HG02678 (cell line): ENCODE data around the gene TSFM.
A peak's percentile ranks its signal among the peaks of the same experiment; 100 is the strongest.

Experiments
- ATAC-seq: cut with Tn5 transposase; IDR thresholded peaks from one replicate; pipeline ENCODE4 v1.9.1; 2021; ENCODE audit warnings: mild to moderate bottlenecking, moderate library complexity; ENCODE audit not compliant: unreplicated experiment

The TSFM gene

DNA sequence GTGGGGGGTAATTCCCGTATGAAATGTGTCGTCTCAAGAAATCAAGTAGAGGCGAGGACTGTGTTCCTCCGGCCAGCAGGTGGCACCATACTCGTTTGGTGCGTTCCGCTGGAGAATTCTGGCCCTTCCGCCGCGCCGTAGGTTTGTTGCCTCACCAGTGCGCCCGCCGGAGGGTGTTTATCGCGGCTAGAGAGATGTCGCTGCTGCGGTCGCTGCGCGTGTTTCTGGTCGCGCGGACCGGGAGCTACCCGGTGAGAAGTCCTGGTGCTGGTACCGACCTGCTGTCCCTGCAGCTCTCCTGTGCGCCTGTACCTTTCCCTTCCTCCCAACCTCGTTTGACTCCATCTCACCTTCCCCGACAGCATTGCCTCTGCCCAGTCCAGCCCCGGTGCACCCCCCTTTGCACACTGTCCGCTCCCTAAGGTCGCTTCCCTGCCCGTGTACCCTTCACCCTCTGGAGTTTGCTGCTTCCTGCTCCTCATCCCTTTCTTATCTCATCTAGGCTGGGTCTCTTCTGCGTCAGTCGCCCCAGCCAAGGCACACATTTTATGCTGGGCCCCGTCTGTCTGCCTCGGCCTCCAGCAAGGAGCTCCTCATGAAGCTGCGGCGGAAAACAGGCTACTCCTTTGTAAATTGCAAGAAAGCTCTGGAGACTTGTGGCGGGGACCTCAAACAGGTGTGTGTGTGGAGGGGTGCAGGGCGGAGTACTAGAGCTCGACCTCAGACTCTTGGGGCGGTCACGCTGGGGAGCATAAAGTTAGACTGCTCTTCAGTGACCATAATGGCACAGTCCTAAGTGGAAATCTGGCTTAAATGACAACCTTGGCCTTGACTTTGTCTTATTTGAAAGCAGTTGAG is at the start of gene TSFM:
TSS of gene TSFM (plus strand) at position 180 of the 858 bp plus-strand sequence. CDS start at position 195, 15 bp downstream.
- peak; percentile 87 for ATAC-seq

DNA sequence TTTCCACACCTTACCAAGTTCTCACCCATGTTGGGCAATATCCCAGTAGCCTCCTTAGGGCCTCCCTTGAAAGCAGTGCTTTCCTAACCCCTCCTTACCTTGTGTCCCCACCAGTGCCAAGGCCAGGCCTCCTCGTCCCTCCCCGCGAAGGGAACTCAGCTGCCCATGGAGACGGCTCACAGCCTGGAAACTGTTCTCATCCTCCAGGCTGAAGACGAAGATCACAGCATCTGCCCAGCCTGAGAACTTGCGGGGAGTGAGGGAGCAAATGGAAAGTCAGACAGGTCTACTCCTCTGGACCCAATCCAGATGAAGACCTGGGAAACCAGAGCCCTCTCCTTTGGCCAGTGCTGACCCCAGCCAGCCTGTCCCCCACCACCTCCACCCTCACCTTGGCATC is 48.7 kb upstream of the TSFM start:
- ATAC-seq = no peak

DNA sequence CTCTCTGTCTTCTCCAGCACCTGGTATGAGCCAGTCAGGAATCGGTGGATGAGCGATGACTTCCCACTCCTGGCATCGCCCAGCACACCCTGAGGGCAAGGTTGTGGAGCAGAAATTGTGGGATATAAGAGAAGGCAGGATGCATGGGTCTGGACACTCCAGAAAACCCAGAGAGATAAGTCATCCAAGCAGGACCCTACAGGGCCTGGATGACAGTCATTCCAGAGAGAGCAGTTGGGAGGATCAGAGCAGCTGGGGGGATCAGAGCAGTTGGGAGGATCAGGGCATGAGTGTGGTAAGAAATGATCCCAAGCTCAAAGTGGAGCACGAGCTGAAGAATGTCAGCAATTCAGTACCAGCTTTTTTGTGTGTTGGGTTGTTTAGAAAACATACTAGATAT is 48.0 kb upstream of the TSFM start:
- ATAC-seq = no peak

DNA sequence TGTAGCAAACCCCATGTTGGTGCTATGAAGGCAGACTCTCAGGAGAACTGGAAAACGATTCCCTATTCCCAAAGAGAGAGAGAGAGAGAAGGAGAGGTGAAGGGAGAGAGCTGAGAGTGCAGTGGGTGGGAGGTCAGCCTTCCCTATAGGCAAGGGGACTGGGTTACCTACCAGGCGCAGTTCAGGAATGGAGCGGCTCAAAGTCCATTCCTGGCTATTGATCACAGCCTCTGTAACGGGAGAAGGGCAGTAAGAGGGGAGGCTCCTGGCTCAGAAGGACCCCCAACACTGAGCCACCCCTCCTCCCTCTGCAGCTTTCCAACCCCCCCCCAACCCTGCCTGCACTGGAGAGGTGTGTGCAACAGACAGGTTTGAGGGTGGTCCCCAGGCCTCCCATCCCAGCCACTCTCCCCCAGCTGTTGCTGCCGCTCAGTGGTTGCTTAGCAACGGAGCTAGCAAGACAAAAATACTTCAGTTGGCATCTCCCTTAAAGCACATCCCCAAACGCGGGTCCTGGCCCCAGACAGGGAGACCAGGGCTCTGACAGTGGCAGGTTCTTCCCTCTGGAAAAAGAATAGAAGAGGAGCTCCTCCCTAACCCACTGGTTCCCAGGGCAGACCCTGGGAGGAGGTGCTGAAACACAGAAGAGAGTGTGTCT is 47.3 kb upstream of the TSFM start:
- ATAC-seq = no peak

DNA sequence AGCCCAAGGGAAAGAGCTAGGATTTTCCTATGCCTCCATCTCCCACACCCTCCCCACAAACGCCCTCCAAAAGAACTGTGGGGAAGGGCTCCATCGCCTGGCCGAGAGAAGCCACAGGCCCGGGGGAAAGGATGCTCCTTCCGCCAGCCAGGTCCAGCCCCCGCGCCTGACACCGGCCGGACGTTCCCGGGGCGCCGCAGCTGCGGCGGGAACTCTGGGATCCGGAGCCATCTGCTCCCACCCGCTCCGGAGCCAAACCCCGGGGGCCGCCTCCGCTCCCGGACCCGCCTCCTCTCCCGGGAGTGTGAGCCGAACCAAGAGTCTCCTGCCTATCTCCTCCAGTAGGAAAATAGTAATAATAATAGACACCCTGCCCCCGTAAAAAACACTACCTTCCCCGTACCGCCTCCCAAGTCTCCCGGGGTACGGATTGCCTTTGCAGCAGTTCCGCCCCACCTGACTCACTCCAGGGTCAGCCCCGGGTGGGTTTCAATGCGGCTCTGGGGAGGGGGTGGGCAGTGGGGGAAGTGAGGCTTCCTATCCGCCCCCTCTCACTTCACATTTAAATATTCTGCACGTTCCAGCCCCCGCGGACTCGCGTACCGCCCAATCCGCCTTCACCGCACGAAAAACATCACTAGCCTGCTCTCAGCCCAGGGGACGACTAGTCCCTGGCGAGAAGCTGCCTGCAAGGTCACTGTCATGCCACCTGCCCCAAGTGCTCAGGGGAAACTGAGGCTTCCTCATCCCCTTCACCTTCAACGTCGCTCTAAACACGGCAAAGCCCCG is 46.4 kb upstream of the TSFM start:
- ATAC-seq = no peak

DNA sequence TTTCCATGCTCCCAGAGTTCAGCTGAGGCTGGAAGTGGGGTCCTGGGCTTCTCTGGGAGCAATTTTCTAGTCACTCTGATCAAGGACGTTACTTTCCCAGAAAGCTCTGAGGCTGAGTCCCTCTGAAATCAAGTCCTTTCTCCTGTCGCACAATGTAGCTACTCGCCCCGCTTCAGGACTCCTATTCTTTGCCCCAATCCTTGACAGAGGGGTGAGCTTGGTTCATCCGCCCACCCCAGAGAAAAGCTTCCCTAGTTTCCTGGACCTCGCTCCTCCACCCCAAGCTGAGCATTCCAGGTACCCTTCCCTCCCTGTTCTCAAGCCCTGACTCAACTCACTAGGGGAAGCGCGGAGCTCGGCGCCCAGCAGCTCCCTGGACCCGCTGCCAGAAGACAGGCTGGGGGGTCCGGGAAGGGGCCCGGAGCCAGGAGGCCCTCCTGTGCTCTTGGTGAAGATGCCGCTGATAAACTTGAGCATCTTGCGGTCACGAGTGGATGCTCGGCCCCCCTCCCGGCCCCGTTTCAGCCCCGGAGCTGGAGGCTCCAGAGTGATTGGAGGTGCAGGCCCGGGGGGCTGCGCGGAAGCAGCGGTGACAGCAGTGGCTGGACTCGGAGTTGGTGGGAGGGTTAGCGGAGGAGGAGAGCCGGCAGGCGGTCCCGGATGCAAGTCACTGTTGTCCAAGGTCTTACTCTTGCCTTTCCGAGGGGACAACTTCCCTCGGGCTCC is 45.7 kb upstream of the TSFM start:
- no peak for ATAC-seq

DNA sequence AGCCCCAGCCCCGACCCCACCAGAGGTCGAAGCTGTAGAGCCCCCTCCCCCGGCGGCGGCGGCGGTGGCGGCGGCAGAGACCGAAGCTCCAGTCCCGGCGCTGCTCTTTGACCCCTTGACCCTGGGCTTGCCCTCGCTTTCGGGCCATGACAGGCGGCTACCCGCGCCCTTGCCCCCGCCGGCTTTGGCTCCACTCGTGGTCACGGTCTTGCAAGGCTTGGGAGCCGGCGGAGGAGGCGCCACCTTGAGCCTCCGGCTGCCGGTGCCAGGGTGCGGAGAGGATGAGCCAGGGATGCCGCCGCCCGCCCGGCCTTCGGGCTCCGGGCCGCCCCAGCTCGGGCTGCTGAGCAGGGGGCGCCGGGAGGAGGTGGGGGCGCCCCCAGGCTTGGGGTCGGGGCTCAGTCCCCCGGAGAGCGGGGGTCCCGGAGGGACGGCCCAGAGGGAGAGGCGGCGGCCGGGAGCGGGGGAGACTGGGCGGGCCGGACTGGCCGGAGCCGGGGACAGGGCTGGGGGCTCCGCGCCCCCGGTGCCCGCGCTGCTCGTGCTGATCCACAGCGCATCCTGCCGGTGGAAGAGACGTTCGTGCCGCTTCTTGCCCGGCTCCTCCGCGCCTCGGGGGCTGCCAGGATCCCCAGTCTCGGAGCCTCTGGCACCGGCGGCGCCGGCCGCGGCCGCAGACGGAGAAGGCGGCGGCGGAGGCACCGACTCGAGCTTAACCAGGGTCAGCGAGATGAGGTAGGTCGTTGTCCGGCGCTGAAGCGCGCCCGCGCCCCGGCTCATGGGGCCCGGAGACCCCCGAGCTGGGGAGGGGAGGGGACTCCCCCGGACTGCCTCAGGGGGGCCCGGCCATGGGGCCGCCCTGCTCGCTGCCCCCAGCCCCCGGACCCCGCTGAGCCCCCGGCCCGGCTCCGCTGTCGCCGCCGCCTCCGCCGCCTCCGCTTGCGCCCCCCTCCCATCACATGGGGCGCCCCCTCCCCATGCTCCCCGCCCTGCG is 44.8 kb upstream of the TSFM start:
- no peak for ATAC-seq

DNA sequence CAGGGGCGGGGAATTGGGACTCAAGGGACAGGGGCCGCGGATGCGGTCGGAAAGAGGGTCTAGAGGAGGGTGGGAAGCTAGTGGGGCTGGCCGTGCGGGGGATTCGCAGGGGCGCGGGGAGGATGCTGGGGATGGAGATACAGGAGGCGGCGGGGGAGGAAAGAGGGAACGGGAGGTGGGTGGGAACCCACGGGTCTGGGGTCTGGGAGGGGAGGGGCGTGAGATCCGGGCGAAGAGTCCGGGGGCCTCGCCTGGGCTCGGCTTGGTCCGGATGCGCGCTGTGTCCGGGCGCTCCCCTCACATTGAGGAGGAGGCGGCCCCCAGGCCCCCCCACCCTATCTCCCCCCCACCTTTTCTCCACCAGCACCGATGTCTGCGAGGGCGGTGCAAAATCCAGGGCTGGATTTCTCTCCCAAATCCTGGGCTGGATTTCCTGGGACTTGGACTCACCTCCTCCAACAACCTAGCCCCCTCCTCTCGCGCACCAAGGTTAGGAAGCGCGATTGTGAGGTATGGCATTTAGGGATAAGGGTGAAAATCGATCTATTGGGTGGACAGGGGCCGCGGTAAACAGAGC is 43.8 kb upstream of the TSFM start, which contains the start of gene AGAP2:
TSS of gene AGAP2 (minus strand) at position 82 of the 577 bp plus-strand sequence. CDS start 496 bp downstream, outside the sequence.
- ATAC-seq = no peak

DNA sequence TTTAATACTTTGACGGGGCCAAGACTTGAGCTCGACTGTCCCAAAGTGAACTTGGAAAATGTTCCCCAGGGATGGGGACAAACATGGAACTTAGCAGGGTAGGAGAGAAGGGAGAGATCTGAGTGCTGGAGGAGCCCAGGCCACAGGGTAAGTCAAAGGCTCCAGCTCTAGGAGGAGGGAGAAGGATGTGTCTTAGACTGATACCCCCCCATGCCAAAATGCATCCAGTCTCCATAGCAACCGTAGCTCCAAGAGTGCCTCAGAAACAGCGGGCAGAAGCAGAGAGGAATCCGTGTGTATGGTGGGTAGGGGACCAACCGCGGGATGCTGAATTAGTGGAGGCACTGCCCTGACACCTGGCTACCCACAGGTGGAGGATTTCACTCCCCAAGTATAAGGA is 43.2 kb upstream of the TSFM start:
- no peak for ATAC-seq

DNA sequence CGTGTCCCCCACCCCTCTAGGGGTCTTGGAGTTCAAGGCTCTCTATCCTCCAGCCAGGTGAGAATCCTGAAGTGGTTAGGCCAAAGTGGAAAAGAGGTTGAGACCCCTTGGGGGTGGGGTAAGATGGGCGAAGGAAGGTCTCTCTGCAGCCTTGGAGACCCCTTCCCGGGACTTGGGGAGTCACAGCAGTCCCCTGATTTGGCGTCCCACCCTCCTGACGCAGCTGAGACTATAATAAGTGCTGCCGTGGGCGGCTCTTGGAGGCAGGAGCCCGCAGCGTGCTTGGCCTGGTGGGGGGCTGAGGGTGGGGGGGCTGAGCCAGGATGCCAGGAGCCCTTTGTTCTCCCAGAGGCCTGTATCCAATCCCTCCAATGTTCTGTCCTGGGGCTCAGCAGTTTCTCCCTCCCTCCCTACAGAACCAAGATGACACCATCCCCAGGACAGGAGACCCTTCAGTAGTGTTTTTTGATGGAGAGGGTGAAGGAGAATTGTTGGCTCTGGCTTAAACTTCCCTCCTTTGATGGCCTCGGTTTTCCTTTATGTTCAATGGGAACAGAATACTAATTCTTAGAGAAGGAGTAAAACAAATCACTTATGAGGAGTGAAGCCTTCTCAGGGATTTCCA is 42.6 kb upstream of the TSFM start:
- no peak for ATAC-seq

DNA sequence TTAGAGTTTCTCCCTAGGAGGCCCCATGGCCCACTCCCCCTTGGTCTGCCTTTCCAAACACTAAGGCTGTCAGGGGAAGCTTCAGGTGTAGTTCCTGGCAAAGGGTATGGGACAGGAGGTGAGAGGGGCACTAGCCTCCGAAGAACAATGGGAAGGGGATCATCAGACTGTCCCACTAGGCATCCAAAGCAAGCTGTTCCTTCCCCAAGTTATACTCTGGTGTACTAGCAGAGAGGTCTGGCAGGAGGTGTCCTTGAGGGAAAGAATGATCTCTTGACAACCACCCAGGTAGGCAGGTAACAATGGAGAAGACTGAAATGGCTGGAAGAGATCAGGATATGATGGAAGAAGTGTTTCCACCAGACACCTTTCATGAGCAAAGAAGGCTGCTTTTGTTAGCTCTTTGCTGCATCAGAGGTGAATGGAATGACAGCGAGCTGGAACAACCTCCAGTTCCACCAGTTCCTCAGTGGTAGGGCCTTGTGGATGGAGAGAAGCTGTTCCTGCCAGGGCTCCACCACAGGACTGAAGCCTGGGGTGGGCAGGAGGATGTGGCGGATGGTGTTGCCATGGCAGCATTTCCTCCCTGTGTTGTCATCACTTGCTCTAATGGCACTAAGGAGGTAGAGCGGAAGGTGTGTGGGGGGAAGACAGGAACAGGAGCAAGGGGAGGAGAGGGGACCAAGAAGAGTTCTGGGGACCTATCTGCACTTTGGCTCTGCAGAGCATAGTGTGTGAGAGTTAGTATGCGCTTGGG is 41.8 kb upstream of the TSFM start:
- ATAC-seq = peak; percentile 43

DNA sequence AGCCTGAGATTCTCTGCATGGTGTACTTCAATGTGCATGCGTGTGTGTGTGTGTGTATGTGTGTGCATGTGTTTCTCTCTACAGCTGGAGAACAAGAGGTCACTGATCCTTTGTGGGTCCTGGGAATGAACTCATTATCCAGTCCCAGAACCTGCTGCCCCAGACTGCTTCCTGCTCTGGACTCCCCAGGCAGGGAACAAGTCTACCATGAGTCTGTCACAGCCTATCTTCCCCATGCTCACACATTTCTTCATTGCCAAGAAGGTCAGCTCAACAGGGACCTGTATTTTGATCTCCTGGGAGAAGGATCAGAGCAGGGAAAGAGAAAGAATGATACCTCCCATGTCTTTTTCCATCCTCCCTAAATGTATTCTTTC is 41.2 kb upstream of the TSFM start:
- no peak for ATAC-seq

DNA sequence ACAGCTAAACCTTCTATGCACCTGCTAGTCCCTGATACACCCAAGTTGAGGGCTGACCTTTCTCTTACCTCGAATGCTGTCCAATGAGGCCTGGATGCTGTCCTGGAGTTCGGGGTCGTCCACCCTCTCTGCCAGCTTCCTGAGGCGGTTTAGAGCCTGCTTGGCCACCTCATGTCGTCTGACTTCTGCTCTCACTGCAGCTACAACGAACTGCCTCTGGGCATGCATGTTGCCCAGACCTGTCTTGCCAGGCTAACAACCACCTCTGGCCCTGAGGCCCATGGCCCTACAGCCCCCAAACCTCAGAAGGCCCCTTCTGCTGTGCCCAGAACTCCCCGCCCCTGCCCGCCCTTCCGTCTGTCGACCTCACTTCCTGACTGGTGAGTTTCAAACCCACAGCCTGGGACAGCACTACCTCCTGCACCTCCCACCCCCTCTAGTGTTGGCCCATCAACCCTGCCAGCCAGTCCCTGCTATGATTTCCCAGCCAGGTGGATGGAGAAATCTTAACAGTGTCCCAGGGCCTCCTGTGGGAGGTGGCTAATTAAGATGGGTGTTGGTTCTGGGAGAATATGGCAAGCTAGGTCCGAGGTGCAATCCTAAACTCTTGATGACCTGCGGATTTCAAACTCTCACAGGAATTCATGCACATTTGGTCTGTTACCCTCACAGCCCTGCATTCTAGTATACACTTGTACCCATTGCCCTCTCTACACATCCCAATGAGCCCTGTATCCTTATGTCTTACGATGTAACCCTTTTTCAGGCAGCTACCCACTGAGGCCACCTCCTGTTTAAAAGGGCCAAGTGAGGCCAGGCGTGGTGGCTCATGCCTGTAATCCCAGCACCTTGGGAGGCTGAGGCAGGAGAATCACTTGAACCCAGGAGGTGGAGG is 40.5 kb upstream of the TSFM start:
- peak; percentile 55 for ATAC-seq

DNA sequence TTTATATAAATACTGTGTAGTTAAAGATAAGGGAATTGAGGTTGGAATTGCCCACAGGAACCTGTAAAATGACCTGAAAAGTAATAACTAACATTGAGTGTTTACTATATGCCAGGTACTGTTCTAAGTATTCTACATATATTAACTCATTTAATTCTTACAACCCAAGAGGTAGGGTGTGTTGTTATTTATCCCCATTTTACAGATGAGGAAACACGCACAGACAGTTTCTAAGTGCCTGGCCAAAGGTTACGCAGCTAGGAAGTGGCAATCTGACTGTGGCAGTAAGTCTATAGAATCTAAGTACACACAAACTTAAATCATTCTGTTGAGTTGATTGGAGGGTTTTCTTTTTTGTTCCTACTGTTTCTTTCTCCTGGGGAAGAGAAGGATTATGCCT is 38.8 kb upstream of the TSFM start:
- ATAC-seq = no peak

DNA sequence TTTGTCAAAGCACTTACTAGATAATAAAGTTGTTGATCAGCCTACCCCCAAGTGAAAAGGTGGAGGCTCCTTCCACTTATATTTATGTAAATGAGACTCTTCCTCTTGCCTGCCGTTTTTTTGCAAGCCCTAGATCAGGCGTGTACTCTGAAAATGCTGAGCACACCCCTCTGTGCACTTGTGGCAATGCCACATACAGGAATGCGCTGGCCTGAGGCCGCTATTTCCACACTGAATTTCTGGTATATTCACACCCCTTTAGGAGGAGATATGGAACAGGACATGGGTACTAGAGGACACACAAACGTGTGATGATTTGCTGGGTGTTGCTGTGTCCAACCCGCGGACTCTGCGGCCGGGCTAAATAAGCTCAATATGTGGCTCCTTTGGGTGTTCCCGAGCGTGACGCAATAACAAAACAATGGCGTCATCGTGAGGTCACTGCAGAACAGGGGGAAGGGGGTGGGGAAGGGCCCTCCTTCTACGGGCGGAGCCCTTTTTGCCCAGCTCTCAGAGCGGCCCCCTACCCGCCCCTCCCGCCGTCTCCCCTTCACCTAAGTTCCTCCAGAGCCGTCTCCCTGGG is 38.3 kb upstream of the TSFM start:
- peak; percentile 40 for ATAC-seq

DNA sequence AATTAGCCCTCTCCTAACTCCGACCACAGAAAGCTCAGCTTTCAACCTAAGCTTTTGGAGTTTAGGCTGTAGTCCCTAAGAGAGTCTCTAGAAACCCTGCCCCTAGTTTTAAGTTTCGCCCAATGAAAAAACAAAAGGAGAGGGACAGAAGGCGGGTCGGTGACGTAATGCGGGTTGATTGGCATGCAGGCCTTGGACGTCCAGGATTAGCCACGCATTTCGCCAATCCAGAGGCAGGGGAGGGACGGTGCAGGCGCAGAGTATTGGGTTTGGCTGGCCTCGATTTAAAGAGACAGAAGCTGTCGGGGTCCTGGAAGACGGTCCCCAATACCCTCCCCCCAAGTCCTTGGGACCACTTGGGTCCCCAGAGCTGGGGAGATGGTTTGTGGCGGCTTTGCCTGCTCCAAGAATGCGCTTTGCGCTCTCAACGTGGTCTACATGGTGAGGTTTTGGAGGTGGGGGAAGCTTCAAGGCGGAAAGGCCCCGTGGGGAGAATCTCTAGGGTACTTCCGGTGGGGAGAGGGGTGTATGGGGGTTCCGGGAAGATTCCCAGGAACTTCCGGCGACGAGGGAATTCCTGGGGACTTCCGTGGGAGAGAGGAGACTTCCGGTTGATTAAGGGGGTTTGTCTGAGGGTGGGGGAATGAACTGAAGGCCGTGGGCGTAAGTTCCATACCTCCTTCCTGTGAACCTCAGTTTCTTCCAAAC is 37.7 kb upstream of the TSFM start, which contains the start of gene TSPAN31:
TSS of gene TSPAN31 (plus strand) at position 263 of the 708 bp plus-strand sequence. CDS start at position 379, 116 bp downstream.
- ATAC-seq = peak; percentile 87
